Endometrial microvascular endothelial cells (primary cell): ENCODE measurements around the gene NAV2. TPM values are rescaled to one million over a fixed set of nuclear protein-coding genes. Genes with fewer than 3 reads are reported as not detected.

Source experiments
- in situ Hi-C: cut with HindIII; loops from 2 replicates; pipeline ENCODE4 v1.10.0; 2017; ENCODE audit warnings: low sequenced_read_pairs, low pct_unique_long_range_greater_than_20kb; ENCODE audit errors: inconsistent ontology term
- total RNA-seq: library from RNA; depleted of rRNA; stranded (reverse); fragments of >200 nt; gene quantifications from one replicate; pipeline ENCODE4 v1.2.3, GENCODE V29; 2015; ENCODE audit errors: inconsistent ontology term

The NAV2 gene
- total RNA-seq, 1 donor from 2014 or later = 27.0 TPM

GRCh38 chr11:19892876-19893275 is 180.2 kb downstream of the NAV2 start:
- in situ Hi-C loops = loop anchor here (25.0 kb wide), 1 partner anchor 331 kb away; no protein-coding TSS in a partner anchor

DNA sequence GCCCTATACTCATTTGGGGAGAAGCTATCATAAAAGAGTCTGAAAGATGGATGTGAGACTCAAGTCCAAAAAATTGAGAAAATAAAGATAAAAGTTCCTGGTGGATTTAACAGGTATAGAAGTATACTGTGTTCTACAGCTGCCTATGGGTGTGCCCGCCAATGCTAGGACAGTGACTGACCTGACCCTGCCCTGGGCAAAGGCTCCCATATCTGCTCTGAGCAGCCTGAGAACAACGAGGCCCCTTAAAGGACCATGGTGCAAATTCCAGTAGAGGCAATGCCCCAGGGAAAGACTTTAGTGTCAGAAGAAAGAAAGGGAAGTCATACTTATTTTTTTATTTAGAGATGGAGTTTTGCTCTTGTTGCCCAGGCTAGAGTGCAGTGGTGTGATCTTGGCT is 181.8 kb downstream of the NAV2 start:
- in situ Hi-C loops = loop anchor here (25.0 kb wide), 1 partner anchor 332 kb away; no protein-coding TSS in a partner anchor

DNA sequence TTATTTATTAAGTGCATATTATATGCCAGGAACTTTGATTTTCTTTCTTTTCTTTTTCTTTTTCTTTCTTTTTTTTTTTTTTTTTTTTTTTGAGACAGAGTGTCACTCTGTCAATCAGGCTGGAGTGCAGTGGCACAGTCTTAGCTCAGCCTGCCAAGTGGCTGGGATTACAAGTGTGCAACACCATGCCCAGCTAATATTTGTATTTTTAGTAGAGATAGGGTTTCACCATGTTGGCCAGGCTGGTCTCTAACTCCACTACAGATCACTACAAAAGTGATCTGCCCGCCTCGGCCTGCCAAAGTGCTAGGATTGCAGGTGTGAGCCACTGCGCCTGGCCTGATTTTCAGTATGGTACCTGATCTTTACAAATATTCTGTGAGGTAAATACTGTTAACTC is 182.4 kb downstream of the NAV2 start:
- in situ Hi-C loops = loop anchor here (25.0 kb wide), 1 partner anchor 333 kb away; no protein-coding TSS in a partner anchor

DNA sequence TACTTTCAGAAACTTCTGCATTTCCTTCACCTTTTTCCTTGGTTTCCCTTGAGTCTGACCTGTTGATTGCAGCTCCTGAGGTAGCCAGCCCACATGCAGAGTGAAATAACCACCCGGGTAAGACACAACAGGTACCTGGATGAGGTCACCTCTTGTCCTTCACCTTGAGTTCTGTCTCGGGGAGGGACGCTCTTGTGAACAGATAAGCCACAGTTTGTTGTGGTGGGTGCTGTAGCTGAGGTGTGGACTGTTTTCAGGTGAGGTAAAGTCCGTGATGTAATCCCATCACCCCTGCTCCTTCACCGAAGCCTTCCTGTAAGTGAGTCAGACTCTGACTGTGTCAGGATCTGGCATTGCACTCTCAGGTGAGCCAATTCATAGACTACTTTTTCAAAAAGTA is 183.1 kb downstream of the NAV2 start:
- in situ Hi-C loops = loop anchor here (25.0 kb wide), 1 partner anchor 333 kb away; no protein-coding TSS in a partner anchor

GRCh38 chr11:19903620-19904069 is 191.0 kb downstream of the NAV2 start:
- in situ Hi-C loops = no loop called here

- in situ Hi-C loops = no loop called here
Measured at GRCh38 chr11:19905280-19905853, 192.7 kb downstream of the NAV2 start.

GRCh38 chr11:19906126-19906525 is 193.5 kb downstream of the NAV2 start:
- in situ Hi-C loops = no loop called here

DNA sequence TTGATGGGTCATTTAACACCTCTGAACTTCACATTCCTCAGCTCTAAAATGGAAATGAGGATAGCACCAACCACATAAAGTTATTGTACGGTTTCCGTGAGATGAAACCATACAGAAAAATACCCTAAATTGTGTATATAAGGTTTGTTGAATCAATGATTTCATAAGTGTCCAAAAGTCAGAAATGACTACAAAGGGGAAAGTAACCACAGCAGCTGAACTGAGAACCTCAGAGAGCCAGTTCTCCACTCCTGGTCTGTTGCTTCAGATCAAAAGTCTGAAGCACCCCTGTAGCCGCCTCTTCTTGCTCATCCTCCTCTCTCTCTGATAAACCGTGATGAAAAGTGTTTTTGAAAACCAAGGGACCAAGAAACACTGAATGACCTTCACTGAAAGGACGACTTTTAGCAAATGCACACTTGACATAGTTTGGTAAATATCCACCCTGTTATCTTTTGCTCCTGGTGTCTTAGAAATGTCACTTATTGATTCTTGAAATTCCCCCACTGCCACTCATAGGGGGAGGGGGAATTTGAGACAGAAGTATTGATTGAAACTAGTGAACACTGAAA is 194.5 kb downstream of the NAV2 start:
- in situ Hi-C loops = no loop called here

GRCh38 chr11:19907839-19908238 is 195.2 kb downstream of the NAV2 start:
- in situ Hi-C loops = no loop called here

DNA sequence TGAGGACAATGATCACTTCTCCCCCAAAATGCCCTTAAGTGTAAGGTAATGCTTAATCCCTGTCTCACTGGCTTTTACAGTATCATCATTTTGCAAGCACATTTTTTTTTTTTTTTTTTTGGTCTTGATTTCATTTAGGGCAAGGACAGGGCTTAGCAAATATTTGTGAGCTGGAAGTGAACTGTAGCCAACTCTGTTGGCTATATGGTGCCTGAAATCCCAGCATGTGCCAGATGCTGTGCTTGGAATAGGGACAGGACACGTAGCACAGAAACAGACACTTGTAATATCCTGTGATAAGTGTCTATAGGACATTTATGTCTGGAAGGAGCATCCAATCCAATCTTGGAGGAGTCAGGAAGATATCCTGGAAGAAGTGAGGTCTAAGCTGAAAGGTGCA is 198.3 kb downstream of the NAV2 start:
- in situ Hi-C loops = no loop called here

GRCh38 chr11:19912115-19912957 is 199.7 kb downstream of the NAV2 start:
- in situ Hi-C loops = no loop called here

GRCh38 chr11:19912958-19913892 is 200.6 kb downstream of the NAV2 start:
- in situ Hi-C loops = no loop called here

- in situ Hi-C loops = no loop called here
Measured at GRCh38 chr11:19913893-19914249, 201.2 kb downstream of the NAV2 start.

DNA sequence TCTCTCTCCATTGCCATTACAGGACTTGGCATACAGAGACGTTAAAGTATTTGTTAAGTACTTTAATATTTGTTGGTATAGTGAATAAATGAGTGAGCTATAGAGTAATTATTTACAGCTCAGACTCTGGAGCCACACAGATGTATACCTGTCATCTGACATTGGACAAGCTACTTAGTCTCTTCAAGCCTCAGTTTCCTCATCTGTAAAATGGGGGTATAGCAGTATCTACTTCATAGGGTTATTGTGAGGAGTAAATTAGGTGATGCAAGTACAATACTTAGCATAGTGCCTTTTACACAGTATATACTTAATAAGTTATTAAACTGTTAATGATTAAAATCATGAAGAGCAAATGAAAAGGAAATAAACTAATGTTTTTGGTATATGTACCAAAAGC is 203.2 kb downstream of the NAV2 start:
- in situ Hi-C loops = no loop called here

GRCh38 chr11:19917069-19917468 is 204.4 kb downstream of the NAV2 start:
- in situ Hi-C loops = no loop called here

- in situ Hi-C loops = no loop called here
Measured at GRCh38 chr11:19918302-19919049, 205.8 kb downstream of the NAV2 start.

GRCh38 chr11:19919050-19919561 is 206.5 kb downstream of the NAV2 start:
- in situ Hi-C loops = no loop called here

GRCh38 chr11:19920982-19921381 is 208.3 kb downstream of the NAV2 start:
- in situ Hi-C loops = no loop called here
